HG03575 (cell line): Measurements from ENCODE around the gene DDX18.

Experiments
- ATAC-seq: cut with Tn5 transposase; IDR thresholded peaks from one replicate; pipeline ENCODE4 v1.9.1; 2021; ENCODE audit not compliant: unreplicated experiment, insufficient number of reproducible peaks, low FRiP score; ENCODE audit errors: extremely low read depth

DDX18 gene

GRCh38 chr2:117879003-117879402, 64.5 kb downstream of the DDX18 start:
- no peak for ATAC-seq
